Thoracic aorta (tissue), 2 donors: ENCODE results near the gene FTO. TPM values are rescaled to one million over a fixed set of nuclear protein-coding genes. Genes with fewer than 3 reads are reported as not detected.
A peak's percentile ranks its signal among the peaks of the same experiment; 100 is the strongest.
"Not testable (repeated sequence)": the region's sequence is repeated elsewhere in the genome, so short reads cannot be mapped to it uniquely, and the experiment has no call there.

ENCODE experiments used
- ATAC-seq: fragments of 150-250 bp; one replicate; pipeline ENCODE4 v1.8.0; 2017; ENCODE audit warnings: low read depth; ENCODE audit not compliant: insufficient number of reproducible peaks, low FRiP score
- DNase-seq: peaks from one replicate; pipeline ENCODE4 v3.0.0-alpha.2; 2020; ENCODE audit warnings: low spot score
- H3K27ac ChIP-seq, 2 donors: fragments of 200-600 bp; sonication (generic); 1 replicate in 1 of 2; 2 replicates in 1 of 2; pipeline ENCODE4 v1.5.1; 2016; ENCODE audit warnings: mild to moderate bottlenecking in 2 of 2, moderate library complexity in 2 of 2
- H3K27me3 ChIP-seq: fragments of 200-600 bp; sonication (generic); replicated peaks from 2 replicates; pipeline ENCODE4 v1.6.0; 2016; ENCODE audit warnings: mild to moderate bottlenecking; ENCODE audit not compliant: insufficient read depth
- H3K36me3 ChIP-seq: fragments of 200-600 bp; sonication (generic); one replicate; pipeline ENCODE4 v1.5.1; 2016
- H3K4me1 ChIP-seq, 2 donors: fragments of 200-600 bp; sonication (generic); 1 replicate in 1 of 2; 2 replicates in 1 of 2; pipeline versions ENCODE4 v1.5.1 to v1.6.0; 2016; ENCODE audit warnings: low read depth in 2 of 2, mild to moderate bottlenecking in 1 of 2; ENCODE audit not compliant: control insufficient read depth in 1 of 2
- H3K4me3 ChIP-seq: fragments of 200-600 bp; sonication (generic); 2 replicates; pipeline ENCODE4 v1.5.1; 2016; ENCODE audit warnings: mild to moderate bottlenecking
- H3K9me3 ChIP-seq: fragments of 200-600 bp; sonication (generic); 2 replicates; pipeline ENCODE4 v1.5.1; 2016
- CTCF ChIP-seq: fragments of 200-600 bp; sonication (generic); IDR thresholded peaks from one replicate; pipeline ENCODE4 v1.5.1; 2019; ENCODE audit warnings: antibody characterized with exemption
- total RNA-seq, 2 donors: library from RNA; depleted of rRNA; stranded (reverse); fragments of >200 nt; gene quantifications; one replicate each; pipeline versions ENCODE4 v1.1.0 to v1.2.3, GENCODE V29; 2016

Gene FTO
- total RNA-seq, 2 donors from 2014 or later, result 99.6 to 103 TPM

- no peak overlapping the region for H3K4me3 ChIP-seq
- no peaks in the 10 kb centered on the region for H3K36me3 ChIP-seq
- no peaks in the 10 kb centered on the region for H3K4me1 ChIP-seq
- ATAC-seq (no peak), DNase-seq (no peak)
- no peaks in the 10 kb centered on the region for H3K27me3 ChIP-seq
- H3K27ac ChIP-seq, result no peak overlapping the region
- H3K9me3 ChIP-seq, result no peaks in the 10 kb centered on the region
- no peak for TF ChIP-seq CTCF
These were observed 13.2 kb upstream of the FTO start for GRCh38 chr16:53690771-53691170.

- Histone ChIP-seq H3K27ac (no peak overlapping the region), H3K27me3 (no peaks in the 10 kb centered on the region), H3K36me3 (no peaks in the 10 kb centered on the region), H3K4me3 (no peak overlapping the region), H3K4me1 (no peaks in the 10 kb centered on the region), H3K9me3 (no peaks in the 10 kb centered on the region)
- DNase-seq, result no peak
- TF ChIP-seq CTCF, result no peak
- ATAC-seq, result no peak
These were observed 11.8 kb upstream of the FTO start for GRCh38 chr16:53692146-53692545.

GRCh38 chr16:53693320-53693719 lies 10.6 kb upstream of the FTO start:
- no peaks in the 10 kb centered on the region for H3K36me3 ChIP-seq
- no peaks in the 10 kb centered on the region for H3K27me3 ChIP-seq
- ATAC-seq, result no peak
- TF ChIP-seq CTCF, result no peak
- H3K4me3 ChIP-seq, result no peak overlapping the region
- no peaks in the 10 kb centered on the region for H3K9me3 ChIP-seq
- H3K27ac ChIP-seq, result no peak overlapping the region
- no peak for DNase-seq
- H3K4me1 ChIP-seq, result no peaks in the 10 kb centered on the region

GRCh38 chr16:53695070-53695469 lies 8.9 kb upstream of the FTO start:
- Histone ChIP-seq H3K4me3 (no peak overlapping the region), H3K27me3 (no peaks in the 10 kb centered on the region), H3K4me1 (no peaks in the 10 kb centered on the region), H3K9me3 (no peaks in the 10 kb centered on the region), H3K27ac (no peak overlapping the region), H3K36me3 (no peaks in the 10 kb centered on the region)
- DNase-seq (no peak), ATAC-seq (no peak)
- TF ChIP-seq CTCF, result no peak

- DNase-seq, H3K4me1 ChIP-seq, H3K4me3 ChIP-seq, ATAC-seq, H3K36me3 ChIP-seq, H3K27me3 ChIP-seq, H3K27ac ChIP-seq, H3K9me3 ChIP-seq: not testable (repeated sequence)
These were observed 5.7 kb upstream of the FTO start for GRCh38 chr16:53698271-53698670.

GRCh38 chr16:53704445-53704813 lies 473 bp downstream of the FTO start:
- TF ChIP-seq CTCF, result no peak
- H3K4me1 ChIP-seq, result peaks cover 7 to 21% of the 10 kb centered on the region in 2 donors
- no peaks in the 10 kb centered on the region for H3K36me3 ChIP-seq
- no peaks in the 10 kb centered on the region for H3K9me3 ChIP-seq
- H3K27ac ChIP-seq, result peak overlapping the region; percentile 21 to 29
- ATAC-seq (no peak), DNase-seq (no peak)
- peak overlapping the region; percentile 89 for H3K4me3 ChIP-seq
- no peaks in the 10 kb centered on the region for H3K27me3 ChIP-seq
